ENCODE measurements around the gene CDH4.

The CDH4 gene

GRCh38 chr20:61357119-61357518 is 105.1 kb downstream of the CDH4 start:
- DNase-seq (ENCODE audit: low spot score) = no peak

GRCh38 chr20:61359254-61359653 is 107.2 kb downstream of the CDH4 start:
- no peak for DNase-seq (ENCODE audit: low spot score)

GRCh38 chr20:61360296-61360695 is 108.2 kb downstream of the CDH4 start:
- no peak for DNase-seq (ENCODE audit: low spot score)

- no peak for DNase-seq (ENCODE audit: low spot score)
Observed at GRCh38 chr20:61360940-61361339, 108.9 kb downstream of the CDH4 start.

GRCh38 chr20:61361501-61361900 is 109.4 kb downstream of the CDH4 start:
- no peak for DNase-seq (ENCODE audit: low spot score)

- no peak for DNase-seq (ENCODE audit: low spot score)
Observed at GRCh38 chr20:61364147-61364546, 112.1 kb downstream of the CDH4 start.

- no peak for DNase-seq (ENCODE audit: low spot score)
Observed at GRCh38 chr20:61366914-61367313, 114.9 kb downstream of the CDH4 start.

- DNase-seq (ENCODE audit: low spot score) = no peak
Observed at GRCh38 chr20:61369731-61370520, 117.9 kb downstream of the CDH4 start.

GRCh38 chr20:61370841-61371303 is 118.8 kb downstream of the CDH4 start:
- no peak for DNase-seq (ENCODE audit: low spot score)

- DNase-seq (ENCODE audit: low spot score) = no peak
Observed at GRCh38 chr20:61371501-61372136, 119.6 kb downstream of the CDH4 start.

GRCh38 chr20:61372137-61373054 is 120.3 kb downstream of the CDH4 start:
- no peak for DNase-seq (ENCODE audit: low spot score)

- DNase-seq (ENCODE audit: low spot score) = no peak
Observed at GRCh38 chr20:61373055-61373399, 121.0 kb downstream of the CDH4 start.

- no peak for DNase-seq (ENCODE audit: low spot score)
Observed at GRCh38 chr20:61373956-61374545, 122.0 kb downstream of the CDH4 start.

GRCh38 chr20:61376541-61377240 is 124.6 kb downstream of the CDH4 start:
- no peak for DNase-seq (ENCODE audit: low spot score)

- DNase-seq (ENCODE audit: low spot score) = no peak
Observed at GRCh38 chr20:61378694-61379355, 126.8 kb downstream of the CDH4 start.

- DNase-seq (ENCODE audit: low spot score) = no peak
Observed at GRCh38 chr20:61379898-61380544, 128.0 kb downstream of the CDH4 start.

GRCh38 chr20:61380545-61380915 is 128.5 kb downstream of the CDH4 start:
- DNase-seq (ENCODE audit: low spot score) = no peak

GRCh38 chr20:61382194-61382593 is 130.1 kb downstream of the CDH4 start:
- DNase-seq (ENCODE audit: low spot score) = no peak

- DNase-seq (ENCODE audit: low spot score) = no peak
Observed at GRCh38 chr20:61385296-61385695, 133.2 kb downstream of the CDH4 start.

GRCh38 chr20:61385731-61386130 is 133.7 kb downstream of the CDH4 start:
- no peak for DNase-seq (ENCODE audit: low spot score)
